GM12878 (cell line): Measurements from ENCODE around the gene ERP29. TPM values are rescaled to one million over a fixed set of nuclear protein-coding genes. Genes with fewer than 3 reads are reported as not detected.

Experiments used
- ATAC-seq: fragments of 200-7000 bp; cut with Tn5 transposase; 3 replicates; pipeline ENCODE4 v1.9.1; 2020; ENCODE audit warnings: mild to moderate bottlenecking, moderate library complexity
- BruUV-seq: library from RNA; stranded (reverse); fragments of 400-500 nt; replicated peaks from 2 replicates; lab custom pipeline; 2021; lab: Mats Ljungman, UMichigan
- CTCF ChIA-PET: fragments of 300-600 bp; sonication (Branson Sonifier 250); formaldehyde crosslinking; extraction: SDS; loops from one replicate; lab custom pipeline; 2021; ENCODE audit warnings: inconsistent platforms; lab: Yijun Ruan, JAX
- POLR2A ChIA-PET: fragments of 350-600 bp; formaldehyde crosslinking; extraction: SDS; loops from one replicate; lab custom pipeline; 2021; ENCODE audit warnings: inconsistent platforms; lab: Charles Lee
- RAD21 ChIA-PET: fragments of 300-600 bp; sonication (Branson Sonifier 250); formaldehyde crosslinking; loops from one replicate; lab custom pipeline; 2023; ENCODE audit warnings: antibody characterized with exemption; ENCODE audit not compliant: unreplicated experiment; lab: Charles Lee
- SMC1A ChIA-PET: fragments of 300-600 bp; sonication (Branson Sonifier 250); formaldehyde crosslinking; loops from one replicate; lab custom pipeline; 2023; ENCODE audit not compliant: unreplicated experiment, uncharacterized antibody; lab: Charles Lee
- DNase-seq: peaks from one replicate; pipeline ENCODE4 v3.0.0-alpha.2; 2011; ENCODE audit warnings: low read depth, low spot score
- FAIRE-seq: peaks from 3 replicates; lab custom pipeline; 2011; peaks lifted over from hg19 to GRCh38; lab: Jason Lieb, UNC
- H2AFZ ChIP-seq: 2 replicates; pipeline ENCODE4 v1.6.0; 2011; ENCODE audit warnings: low read depth, low read length, control low read depth; ENCODE audit not compliant: control insufficient read depth
- H3K27ac ChIP-seq: 2 replicates; pipeline ENCODE4 v1.5.1; 2011; ENCODE audit warnings: control low read depth; ENCODE audit not compliant: control insufficient read depth, insufficient read depth
- H3K27me3 ChIP-seq, 2 experiments: replicated peaks in 1 of 2; 2 replicates each; pipeline versions ENCODE4 v1.6.0 to v1.6.1; 2011; ENCODE audit warnings: low read length in 1 of 2; ENCODE audit not compliant: control insufficient read depth in 2 of 2, insufficient read depth in 2 of 2
- H3K36me3 ChIP-seq, 2 experiments: 2 replicates each; pipeline ENCODE4 v1.5.1; 2011; ENCODE audit warnings: low read length in 1 of 2; ENCODE audit not compliant: control insufficient read depth in 2 of 2, insufficient read depth in 2 of 2
- H3K4me1 ChIP-seq: 2 replicates; pipeline ENCODE4 v1.6.1; 2011; ENCODE audit warnings: mild to moderate bottlenecking, low read length, moderate library complexity, mixed read lengths; ENCODE audit not compliant: control insufficient read depth, insufficient read depth
- H3K4me2 ChIP-seq: 2 replicates; pipeline ENCODE4 v1.6.0; 2011; ENCODE audit warnings: control low read depth; ENCODE audit not compliant: control insufficient read depth, insufficient read depth
- H3K4me3 ChIP-seq: fragments of 200-600 bp; sonication (generic); 2 replicates; pipeline ENCODE4 v1.5.1; 2016
- H3K79me2 ChIP-seq: 2 replicates; pipeline ENCODE4 v1.6.0; 2011; ENCODE audit warnings: low read length; ENCODE audit not compliant: control insufficient read depth, insufficient read depth
- H3K9ac ChIP-seq: 2 replicates; pipeline ENCODE4 v1.8.0; 2011; ENCODE audit warnings: low read length, control low read depth, mixed read lengths; ENCODE audit not compliant: control insufficient read depth, insufficient read depth
- H3K9me3 ChIP-seq: replicated peaks from 3 replicates; pipeline ENCODE4 v1.5.1; 2011; ENCODE audit warnings: mild to moderate bottlenecking, low read length; ENCODE audit not compliant: control insufficient read depth, insufficient read depth
- H4K20me1 ChIP-seq: 2 replicates; pipeline ENCODE4 v1.6.0; 2011; ENCODE audit not compliant: control insufficient read depth, insufficient read depth
- ATF2 ChIP-seq: IDR thresholded peaks from 2 replicates; pipeline ENCODE4 v1.6.1; 2012; ENCODE audit warnings: low read length, inconsistent platforms
- BCL11A ChIP-seq: IDR thresholded peaks from 2 replicates; pipeline ENCODE4 v1.6.1; 2011; ENCODE audit warnings: low read depth, low read length
- BCLAF1 ChIP-seq: fragments of 450-650 bp; IDR thresholded peaks from 2 replicates; pipeline ENCODE4 v1.6.1; 2017; ENCODE audit warnings: antibody characterized with exemption, mild to moderate bottlenecking, moderate library complexity
- IKZF2 ChIP-seq, 2 experiments: fragments of 450-650 bp; IDR thresholded peaks; 2 replicates each; pipeline ENCODE4 v1.6.1; 2017; ENCODE audit warnings: mild to moderate bottlenecking in 2 of 2, moderate library complexity in 2 of 2
- MAX ChIP-seq: IDR thresholded peaks from 2 replicates; pipeline ENCODE4 v1.6.1; 2012; ENCODE audit warnings: low read depth, low read length, improper control_type of control experiment
- NFYA ChIP-seq: IDR thresholded peaks from 2 replicates; pipeline ENCODE4 v1.6.1; 2011; ENCODE audit warnings: low read depth, mild to moderate bottlenecking, low read length, improper control_type of control experiment, borderline replicate concordance
- NR2C1 ChIP-seq: fragments of 450-650 bp; IDR thresholded peaks from 2 replicates; pipeline ENCODE4 v1.6.1; 2017; ENCODE audit warnings: antibody characterized with exemption, mild to moderate bottlenecking, moderate library complexity
- PKNOX1 ChIP-seq: fragments of 450-650 bp; IDR thresholded peaks from 2 replicates; pipeline ENCODE4 v1.6.1; 2016; ENCODE audit warnings: mild to moderate bottlenecking
- RCOR1 ChIP-seq: conservative IDR thresholded peaks from 2 replicates; pipeline ENCODE4 v1.6.1; 2012; ENCODE audit warnings: low read depth, low read length, improper control_type of control experiment
- SIX5 ChIP-seq: IDR thresholded peaks from 2 replicates; pipeline ENCODE4 v1.6.1; 2011; ENCODE audit warnings: mild to moderate bottlenecking, low read depth, low read length, moderate library complexity; ENCODE audit not compliant: severe bottlenecking
- SUPT20H ChIP-seq: IDR thresholded peaks from 2 replicates; pipeline ENCODE4 v1.6.1; 2011; ENCODE audit warnings: low read depth, mild to moderate bottlenecking, low read length, moderate library complexity, borderline replicate concordance; ENCODE audit not compliant: control insufficient read depth
- TCF12 ChIP-seq: IDR thresholded peaks from 2 replicates; pipeline ENCODE4 v1.6.1; 2011; ENCODE audit warnings: low read depth, mild to moderate bottlenecking, low read length
- TCF3 ChIP-seq: IDR thresholded peaks from 2 replicates; pipeline ENCODE4 v1.6.1; 2012; ENCODE audit warnings: low read depth, mild to moderate bottlenecking, low read length, borderline replicate concordance; ENCODE audit not compliant: insufficient read depth
- ZNF274 ChIP-seq: IDR thresholded peaks from one replicate; pipeline ENCODE4 v1.8.0; 2011; ENCODE audit not compliant: insufficient read length, insufficient read depth
- WGBS: methylation state at CpG from one replicate; pipeline ENCODE4 v1.1.6; 2016; ENCODE audit warnings: low lambda C conversion rate; ENCODE audit not compliant: insufficient replicate concordance, insufficient coverage; ENCODE audit errors: missing lambda C conversion rate; 5-methylcytosine and 5-hydroxymethylcytosine counted together
- in situ Hi-C: fragments of 300-500 bp; cut with MboI; formaldehyde crosslinking; loops from 9 replicates; pipeline ENCODE4 v1.14.3; 2018; ENCODE audit warnings: mixed read lengths
- intact Hi-C: fragments of 100-400 bp; cut with micrococcal nuclease; formaldehyde crosslinking; loops from one replicate; pipeline ENCODE4 v1.14.2; 2022; ENCODE audit not compliant: unreplicated experiment
- polyA plus RNA-seq, 11 experiments: library from polyadenylated mRNA; depleted of rRNA in 4 of 11; unstranded in 6 of 11; stranded (reverse) in 5 of 11; fragments of >200 nt; fragmentation: Nextera tagmentation in 4 of 11; fragmentation: Illumina TruSeq in 1 of 11; extraction: Ambion mirVana in 4 of 11; extraction: Trizol in 1 of 11; gene quantifications; 1 replicate in 1 of 11; 2 replicates in 10 of 11; pipeline versions ENCODE4 v1.2.1 to v1.2.3, GENCODE V29; 2011 to 2016; ENCODE audit warnings: inconsistent platforms in 2 of 11, missing spikeins in 2 of 11, low read depth in 1 of 11
- total RNA-seq, 4 experiments: library from RNA; depleted of rRNA in 3 of 4; stranded (reverse); fragments of >200 nt in 3 of 4; fragmentation: Illumina TruSeq in 1 of 4; extraction: Trizol in 1 of 4; gene quantifications; 2 replicates each; pipeline versions ENCODE4 v1.2.1 to v1.2.3, GENCODE V29; 2013 to 2021

ERP29 gene
- total and polyA plus RNA-seq, 10 of the 15 experiments (the other 5 are each of a cell fraction or from before 2014, with no cell fraction given) = 46.7 to 146 (median 107) TPM

- ChIA-PET CTCF (no interaction called here), RAD21 (interaction anchor here (1.0 kb wide), 1 partner anchor 35 kb away, joined by 4 read pairs; no protein-coding TSS in a partner anchor)
- Histone ChIP-seq H3K4me1 (no peaks in the 10 kb centered on the region), H3K9me3 (no peaks in the 10 kb centered on the region), H3K9ac (no peak overlapping the region), H3K4me2 (no peak overlapping the region)
- 58% methylated on average over 5 of the region's 5 CpGs for WGBS
- TF ChIP-seq IKZF2 (IDR thresholded peaks at IDR 0.05) = no peak
- no peak for TF ChIP-seq MAX
- no peak for TF ChIP-seq SIX5
- no peak for TF ChIP-seq RCOR1
- no peak for TF ChIP-seq PKNOX1
- TF ChIP-seq BCLAF1 = no peak
- no peak for TF ChIP-seq TCF12
- no peak for TF ChIP-seq TCF3
- TF ChIP-seq ZNF274 = no peak
- no peak for TF ChIP-seq ATF2
- TF ChIP-seq SUPT20H = no peak
- TF ChIP-seq NFYA = no peak
- TF ChIP-seq BCL11A = no peak
- no peak for TF ChIP-seq NR2C1
- TF ChIP-seq, all 136 proteins: peak for 0
- Histone ChIP-seq H3K27me3 (no peaks in the 10 kb centered on the region), H3K27ac (no peak overlapping the region), H4K20me1 (no peaks in the 10 kb centered on the region; the same call in 1 of the 2 replicates), H3K4me3 (no peak overlapping the region), H2AFZ (no peak overlapping the region), H3K79me2 (no peaks in the 10 kb centered on the region), H3K36me3 (no peaks in the 10 kb centered on the region)
- intact Hi-C loops = no loop called here
- ATAC-seq (no peak), DNase-seq (no peak), FAIRE-seq (no peak)
- ChIA-PET SMC1A (no interaction called here), POLR2A (no interaction called here)
- in situ Hi-C loops = no loop called here
- BruUV-seq = no TSS peak
Observed at GRCh38 chr12:111980598-111980997, 32.6 kb upstream of the ERP29 start.
